ENCODE measurements around the gene ZNF526.
"Not testable (repeated sequence)": the region's sequence is repeated elsewhere in the genome, so short reads cannot be mapped to it uniquely, and the experiment has no call there.

The ZNF526 gene

GRCh38 chr19:42246922-42247639, 27.0 kb downstream of the ZNF526 start:
- no peak for DNase-seq

DNA sequence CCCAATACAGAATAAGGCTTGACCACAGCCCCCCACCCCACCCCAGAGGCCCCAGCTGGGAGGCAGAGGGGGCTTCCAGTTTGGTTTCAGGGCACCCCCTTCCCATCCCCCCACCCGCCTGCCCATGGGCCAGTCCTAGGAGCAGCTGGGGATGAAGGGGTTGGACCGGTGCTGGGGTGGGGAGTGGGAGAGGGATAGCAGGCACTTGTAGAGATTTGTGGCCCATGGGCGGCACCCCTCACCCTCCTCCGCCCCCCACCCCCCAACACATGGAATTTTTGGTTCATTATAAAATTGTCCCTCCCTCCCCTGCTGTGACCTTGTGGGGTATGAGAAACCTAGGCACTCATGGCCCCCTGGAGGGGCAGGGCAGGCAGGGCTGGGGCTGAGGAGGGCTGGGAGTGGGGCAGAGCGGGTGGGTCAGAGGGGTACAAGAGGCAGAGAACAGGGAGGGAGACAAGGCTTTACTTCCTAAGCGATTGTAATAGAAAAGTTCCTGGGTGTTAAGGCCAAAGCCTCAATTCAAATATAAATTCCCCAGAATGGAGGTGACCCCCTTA, 27.6 kb downstream of the ZNF526 start:
- no peak for DNase-seq

DNA sequence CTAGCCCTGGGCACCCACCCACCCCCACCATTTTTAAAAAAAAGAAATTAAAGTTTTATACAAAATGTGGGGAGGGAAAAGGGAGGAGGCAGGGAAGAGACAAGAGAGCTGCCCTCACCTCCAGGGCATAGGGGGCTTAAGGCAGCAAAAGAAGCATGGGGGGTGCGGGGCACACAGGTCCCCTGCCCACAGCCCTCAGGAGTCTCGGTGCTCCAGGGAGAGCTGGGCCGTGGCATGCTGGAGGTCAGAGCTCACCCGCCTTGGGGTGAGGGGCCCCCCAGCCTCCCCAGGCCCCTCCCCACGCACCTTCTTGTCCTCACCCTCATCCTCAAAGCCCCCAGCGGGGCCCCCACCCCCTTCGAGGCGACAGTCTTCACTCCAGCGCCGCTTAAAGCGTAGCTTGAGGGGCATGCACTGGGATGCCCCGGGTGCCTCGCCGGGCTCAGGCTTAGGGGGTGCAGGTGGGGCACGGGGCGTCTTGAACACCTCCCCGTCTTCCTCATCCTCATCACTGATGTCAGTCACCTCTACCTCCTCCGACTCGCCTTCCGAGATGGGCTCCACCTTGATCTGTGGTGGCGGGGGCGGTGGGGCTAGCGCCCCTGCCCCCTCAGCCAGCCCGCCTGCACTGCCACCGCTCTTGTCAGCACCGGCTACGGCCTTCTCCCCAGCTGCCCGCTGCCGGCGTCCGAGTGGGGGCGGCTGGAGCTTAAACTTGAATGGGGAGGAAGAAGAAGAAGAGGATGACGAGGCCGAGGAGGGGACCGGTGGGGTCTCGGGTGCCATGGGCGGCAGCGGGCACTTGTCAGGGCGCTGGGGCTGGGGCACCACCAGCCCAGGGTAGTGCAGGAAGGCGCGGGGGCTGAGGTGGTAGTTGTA, 28.4 kb downstream of the ZNF526 start:
- no peak for DNase-seq

DNA sequence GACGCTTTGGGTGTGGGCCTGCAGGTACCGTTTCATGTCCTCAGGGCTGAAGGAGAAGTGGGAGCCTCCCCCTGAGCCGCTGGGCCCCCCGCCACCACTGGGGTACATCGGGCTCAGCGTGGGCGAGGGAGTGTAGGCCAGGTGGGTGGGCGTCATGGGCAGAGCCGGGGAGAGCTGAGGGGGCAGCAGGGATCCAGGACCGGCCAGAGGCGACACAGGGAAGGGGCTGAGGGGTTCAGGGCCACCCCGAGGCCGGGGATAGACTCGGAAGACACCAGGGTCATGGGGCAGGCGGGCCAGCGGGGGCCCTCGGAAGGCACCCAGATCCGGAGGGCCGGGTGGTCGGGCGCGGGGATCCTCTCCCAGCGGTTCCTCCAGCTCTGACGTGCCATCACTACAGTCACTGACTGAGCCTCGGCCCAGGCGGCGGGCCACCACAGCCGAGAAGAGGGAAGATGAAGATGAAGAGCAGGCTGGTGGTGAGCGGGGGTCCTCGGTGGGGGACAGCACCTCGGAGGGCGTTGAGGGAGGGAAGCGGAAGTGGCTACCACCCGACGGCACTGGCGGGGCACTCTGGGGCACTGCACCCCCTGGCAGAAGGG, 29.1 kb downstream of the ZNF526 start:
- no peak for DNase-seq

DNA sequence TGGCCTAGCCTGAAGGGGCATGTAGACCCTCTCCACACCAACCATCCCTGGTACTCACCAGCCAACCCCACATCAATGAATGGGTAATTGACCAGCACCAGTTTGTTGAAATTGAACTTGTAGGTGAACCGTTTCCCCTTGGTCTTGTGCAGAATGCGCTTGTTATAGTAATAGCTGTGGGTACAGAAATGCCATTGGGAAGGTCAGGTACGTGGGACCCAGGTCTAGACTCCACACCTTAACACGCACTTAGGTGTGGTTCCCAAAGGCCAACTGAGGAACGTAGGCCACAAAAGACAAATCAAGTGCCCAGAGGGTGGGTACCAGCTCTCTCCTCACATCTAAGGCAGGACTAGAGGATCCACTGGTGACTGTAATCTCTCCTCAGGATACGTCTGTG, 29.7 kb downstream of the ZNF526 start:
- DNase-seq, result no peak

GRCh38 chr19:42250183-42250665, 30.1 kb downstream of the ZNF526 start:
- no peak for DNase-seq

DNA sequence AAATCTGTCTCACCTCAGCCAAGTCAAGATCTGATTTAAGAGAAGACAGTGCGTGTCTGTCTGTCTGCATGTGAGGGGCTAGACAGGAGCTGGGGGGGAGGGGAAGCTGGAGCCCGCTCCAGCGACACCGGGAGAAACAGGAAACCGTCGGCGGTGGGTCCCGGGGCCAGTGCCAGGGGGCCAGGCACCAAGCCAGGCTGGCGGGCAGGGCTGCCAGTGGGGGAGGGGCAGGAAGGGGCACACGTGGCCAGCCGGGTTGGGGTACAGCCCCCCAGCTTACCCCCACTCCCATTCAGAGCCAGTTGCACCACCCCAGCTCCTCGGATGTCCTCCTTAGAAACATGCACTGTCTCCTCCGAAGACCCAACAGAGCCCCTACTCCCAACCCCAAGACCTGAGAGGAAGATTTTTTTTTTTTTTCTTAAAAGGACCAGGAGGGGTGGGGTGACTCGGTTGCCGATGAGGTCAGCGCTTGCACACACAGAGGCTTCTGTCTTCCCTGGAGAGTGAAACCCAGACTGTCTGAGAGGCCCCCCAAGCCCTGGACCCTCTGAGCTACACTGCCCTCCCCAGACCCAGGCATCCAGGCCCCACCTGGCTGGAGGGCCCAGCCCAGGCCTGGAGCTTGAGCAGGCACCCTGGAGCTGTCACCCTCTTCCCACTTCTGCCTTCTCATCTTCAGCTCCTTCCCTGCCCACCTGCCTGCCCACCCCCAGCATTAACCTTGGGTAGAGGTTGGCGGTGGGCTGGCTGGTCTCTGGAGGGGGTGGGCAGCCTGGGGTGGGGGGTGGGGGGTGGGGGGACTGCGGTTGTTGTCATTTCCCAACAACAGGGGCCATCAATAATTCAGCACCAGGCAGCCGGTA, 30.8 kb downstream of the ZNF526 start:
- DNase-seq, result no peak

DNA sequence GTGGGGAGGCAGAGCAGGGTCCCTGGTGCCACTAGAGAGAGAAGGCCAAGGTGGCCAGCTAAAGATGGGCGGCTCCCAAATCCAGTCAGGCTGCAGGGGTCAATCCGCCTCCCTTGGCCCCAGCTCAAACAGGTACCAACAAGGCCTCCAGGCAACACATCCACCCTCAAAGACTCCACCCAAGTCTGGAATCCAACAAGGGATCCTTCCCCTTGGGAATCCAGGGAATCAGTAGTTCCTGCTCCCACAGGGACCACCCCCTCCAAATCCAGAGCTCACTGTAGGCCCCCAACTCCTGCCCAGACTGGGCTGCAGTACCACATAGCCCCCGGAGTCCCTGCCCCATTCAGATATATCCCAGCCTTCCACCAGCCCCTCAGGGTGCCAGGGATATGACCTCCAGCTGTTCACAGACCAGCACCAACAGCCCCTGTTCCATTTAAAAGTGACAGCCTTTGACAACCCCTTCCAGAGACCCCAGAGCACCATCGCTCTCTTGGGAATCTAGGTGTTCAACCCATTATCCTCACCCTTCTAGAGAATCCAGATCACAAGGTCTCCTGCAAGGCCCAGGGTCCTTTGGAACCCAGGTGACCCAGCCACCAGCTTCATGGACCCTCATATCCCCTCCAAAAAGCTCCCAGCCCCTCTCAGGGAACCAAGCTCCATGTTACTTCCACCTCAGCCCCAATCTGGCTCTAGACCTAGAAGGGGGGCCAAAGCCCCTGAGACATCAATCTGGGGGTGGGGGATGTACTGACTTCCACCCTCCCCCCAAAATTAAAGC, 31.7 kb downstream of the ZNF526 start:
- no peak for DNase-seq

GRCh38 chr19:42252365-42253244, 32.5 kb downstream of the ZNF526 start:
- no peak for DNase-seq

- no peak for DNase-seq
Measured at GRCh38 chr19:42253245-42254088, 33.4 kb downstream of the ZNF526 start.

DNA sequence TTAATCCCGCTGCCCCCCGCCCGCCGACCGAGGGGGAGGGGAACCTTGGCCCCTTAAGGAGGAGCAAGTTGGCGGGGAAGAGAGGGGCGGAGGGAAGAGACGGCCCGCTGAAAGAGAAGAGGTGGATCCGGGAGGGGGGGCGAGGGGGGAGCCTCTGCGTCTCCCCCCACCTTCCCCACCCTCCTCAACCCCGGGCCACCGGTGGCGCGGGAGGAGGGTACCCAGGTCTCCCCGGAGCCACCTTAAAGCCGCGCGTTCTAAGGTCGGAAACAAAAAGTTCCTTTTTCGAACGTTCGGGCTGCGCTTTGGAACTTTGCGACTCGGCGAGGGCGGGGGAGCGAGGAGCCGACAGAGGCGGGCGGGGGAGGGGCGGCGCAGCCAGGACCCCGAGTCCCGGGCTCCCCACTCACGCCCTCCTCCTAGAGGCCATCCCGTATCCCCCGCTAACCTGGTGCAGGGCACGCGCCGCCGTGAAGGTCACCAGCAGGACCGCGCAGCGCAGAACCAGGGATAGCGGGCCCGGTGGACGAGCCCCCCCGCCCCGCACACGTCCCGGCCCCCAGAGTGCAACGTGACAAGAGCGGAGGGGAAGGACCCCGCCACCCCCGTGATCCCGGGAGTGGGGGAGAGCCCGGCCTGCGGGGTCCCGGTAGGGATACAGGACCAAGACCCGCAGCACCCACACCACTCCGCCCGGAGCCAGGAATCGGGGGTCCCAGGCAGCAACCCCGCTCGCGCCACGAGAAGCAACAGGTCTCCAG, 34.2 kb downstream of the ZNF526 start:
- no peak for DNase-seq

GRCh38 chr19:42254850-42255765, 35.0 kb downstream of the ZNF526 start, which contains the start of gene ERF:
Gene ERF, minus strand, starts transcription at chr19:42255128. Its CDS starts 129 bp downstream, at chr19:42254999.
- DNase-seq, result peak; percentile 88

- no peak for DNase-seq
Measured at GRCh38 chr19:42255766-42256745, 35.9 kb downstream of the ZNF526 start.

- not testable (repeated sequence) for DNase-seq
Measured at GRCh38 chr19:42257842-42258241, 37.7 kb downstream of the ZNF526 start.

DNA sequence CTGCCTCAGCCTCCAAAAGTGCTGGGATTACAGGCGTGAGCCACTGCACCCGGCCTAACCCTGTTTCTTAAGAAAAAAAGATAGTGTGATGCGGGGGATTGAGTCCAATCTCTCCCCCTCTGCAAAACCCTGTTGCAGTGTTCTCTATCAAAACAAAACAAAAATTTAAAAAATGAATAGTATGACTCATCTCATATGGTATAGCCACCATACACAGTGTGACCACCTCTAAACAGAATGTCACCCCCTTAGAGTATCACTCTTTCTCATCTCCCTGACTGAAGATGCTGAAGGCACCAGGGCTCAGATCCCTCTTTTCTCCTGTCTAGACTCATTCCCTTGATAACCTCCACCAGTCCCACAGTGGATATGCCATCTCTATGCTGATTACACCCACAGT, 41.7 kb downstream of the ZNF526 start:
- no peak for DNase-seq

- not testable (repeated sequence) for DNase-seq
Measured at GRCh38 chr19:42266105-42266504, 46.0 kb downstream of the ZNF526 start.

Data from NCI-H510A (cell line).